ENCODE results near the gene TRIM67. TPM values are rescaled to one million over a fixed set of nuclear protein-coding genes. Genes with fewer than 3 reads are reported as not detected.

TRIM67 gene
- total and polyA plus RNA-seq, 7 donors, result under 0.01 to 0.36 (median 0.04) TPM; not detected in 1

- Histone ChIP-seq H3K36me3 (peaks cover 9 to 28% (median 13%) of the 10 kb centered on the region in 4 donors), H3K27me3 (no peaks in the 10 kb centered on the region), H3K4me3 (no peak overlapping the region), H3K9me3 (no peaks in the 10 kb centered on the region), H3K4me1 (peaks cover 0 to 11% (median 3%) of the 10 kb centered on the region in 4 donors), H3K27ac (no peak overlapping the region)
- 100% methylated on average over 1 of the region's 1 CpG for WGBS, 2 donors
- intact Hi-C loops (cut with DNase I), result loop anchor here (10.0 kb wide), 1 partner anchor 274 kb away; the partner anchor contains the start of genes ARV1 and TTC13
- no peak for TF ChIP-seq CTCF (IDR thresholded peaks at IDR 0.05)
- no peak for TF ChIP-seq POLR2AphosphoS5 (IDR thresholded peaks at IDR 0.05)
- no peak for TF ChIP-seq POLR2A (IDR thresholded peaks at IDR 0.05)
- TF ChIP-seq EP300 (IDR thresholded peaks at IDR 0.05), result no peak
- no peak for DNase-seq
Observed at GRCh38 chr1:231248778-231249177, 86.9 kb downstream of the TRIM67 start.

- no peaks in the 10 kb centered on the region for H3K9me3 ChIP-seq
- H3K4me1 ChIP-seq, result no peaks in the 10 kb centered on the region
- H3K36me3 ChIP-seq, result peaks cover 9 to 59% (median 23%) of the 10 kb centered on the region in 4 donors
- WGBS, 2 donors, result 82 to 94% methylated on average over 3 of the region's 3 CpGs
- no peak overlapping the region for H3K27ac ChIP-seq
- TF ChIP-seq POLR2AphosphoS5 (IDR thresholded peaks at IDR 0.05) (no peak), POLR2A (IDR thresholded peaks at IDR 0.05) (no peak), EP300 (IDR thresholded peaks at IDR 0.05) (no peak), CTCF (IDR thresholded peaks at IDR 0.05) (no peak)
- H3K27me3 ChIP-seq, result no peaks in the 10 kb centered on the region
- DNase-seq, result no peak
- H3K4me3 ChIP-seq, result no peak overlapping the region
- intact Hi-C loops (cut with DNase I), result no loop called here
Observed at GRCh38 chr1:231252336-231252735, 90.5 kb downstream of the TRIM67 start.

- Histone ChIP-seq H3K4me1 (no peaks in the 10 kb centered on the region), H3K27me3 (no peaks in the 10 kb centered on the region), H3K27ac (no peak overlapping the region), H3K36me3 (peaks cover 5 to 92% (median 28%) of the 10 kb centered on the region in 4 donors), H3K9me3 (no peaks in the 10 kb centered on the region), H3K4me3 (no peak overlapping the region)
- DNase-seq, result no peak
- TF ChIP-seq POLR2A (IDR thresholded peaks at IDR 0.05) (no peak), EP300 (IDR thresholded peaks at IDR 0.05) (no peak), CTCF (IDR thresholded peaks at IDR 0.05) (no peak), POLR2AphosphoS5 (IDR thresholded peaks at IDR 0.05) (no peak)
- intact Hi-C loops (cut with DNase I), result no loop called here
- 92 to 95% methylated on average over 4 of the region's 4 CpGs for WGBS, 2 donors
Observed at GRCh38 chr1:231260351-231260750, 98.5 kb downstream of the TRIM67 start.

GRCh38 chr1:231264642-231265041, 102.8 kb downstream of the TRIM67 start:
- H3K36me3 ChIP-seq, result peaks cover 10 to 98% (median 38%) of the 10 kb centered on the region in 4 donors
- 95 to 100% methylated on average over 1 of the region's 1 CpG for WGBS, 2 donors
- TF ChIP-seq EP300 (IDR thresholded peaks at IDR 0.05) (no peak), POLR2AphosphoS5 (IDR thresholded peaks at IDR 0.05) (no peak), POLR2A (IDR thresholded peaks at IDR 0.05) (no peak), CTCF (IDR thresholded peaks at IDR 0.05) (no peak)

GRCh38 chr1:231265379-231265778, 103.5 kb downstream of the TRIM67 start:
- no peaks in the 10 kb centered on the region for H3K27me3 ChIP-seq
- intact Hi-C loops (cut with DNase I), result no loop called here

More at GRCh38 chr1:231264642-231265041, 102.8 kb downstream of the TRIM67 start:
- H3K27me3 ChIP-seq, result no peaks in the 10 kb centered on the region
- no peak overlapping the region for H3K4me3 ChIP-seq
- no peak overlapping the region for H3K27ac ChIP-seq
- no peaks in the 10 kb centered on the region for H3K9me3 ChIP-seq
- no peaks in the 10 kb centered on the region for H3K4me1 ChIP-seq
- intact Hi-C loops (cut with DNase I), result no loop called here
- DNase-seq, result no peak

More at GRCh38 chr1:231265379-231265778, 103.5 kb downstream of the TRIM67 start:
- Histone ChIP-seq H3K4me3 (no peak overlapping the region), H3K36me3 (peaks cover 10 to 98% (median 39%) of the 10 kb centered on the region in 4 donors), H3K4me1 (no peaks in the 10 kb centered on the region), H3K27ac (no peak overlapping the region), H3K9me3 (no peaks in the 10 kb centered on the region)
- DNase-seq, result no peak
- 90 to 93% methylated on average over 3 of the region's 3 CpGs for WGBS, 2 donors
- TF ChIP-seq CTCF (IDR thresholded peaks at IDR 0.05), result no peak
- TF ChIP-seq EP300 (IDR thresholded peaks at IDR 0.05), result no peak
- TF ChIP-seq POLR2AphosphoS5 (IDR thresholded peaks at IDR 0.05), result no peak
- no peak for TF ChIP-seq POLR2A (IDR thresholded peaks at IDR 0.05)
